Keratinocyte (primary cell): ENCODE measurements around the gene FBRSL1. TPM values are rescaled to one million over a fixed set of nuclear protein-coding genes. Genes with fewer than 3 reads are reported as not detected.

Experiments used
- DNase-seq: peaks from one replicate; pipeline ENCODE4 v3.0.0-alpha.2; 2011; ENCODE audit warnings: low read depth, missing footprints, low spot score
- FAIRE-seq: peaks from 2 replicates; lab custom pipeline; 2011; peaks lifted over from hg19 to GRCh38; lab: Jason Lieb, UNC
- H2AFZ ChIP-seq: 2 replicates; pipeline ENCODE4 v1.6.0; 2012; ENCODE audit warnings: low read length, control low read depth, inconsistent platforms; ENCODE audit not compliant: control insufficient read depth
- H3K27ac ChIP-seq: 2 replicates; pipeline ENCODE4 v1.5.1; 2011; ENCODE audit warnings: low read length; ENCODE audit not compliant: control insufficient read depth, insufficient read depth
- H3K27me3 ChIP-seq: 3 replicates; pipeline ENCODE4 v1.6.0; 2011; ENCODE audit warnings: low read length; ENCODE audit not compliant: control insufficient read depth, insufficient read depth; ENCODE audit errors: extremely low read depth
- H3K36me3 ChIP-seq, 2 experiments: 2 replicates in 1 of 2; 3 replicates in 1 of 2; pipeline ENCODE4 v1.5.1; 2011; ENCODE audit warnings: low read length in 2 of 2, mild to moderate bottlenecking in 1 of 2; ENCODE audit not compliant: control insufficient read depth in 2 of 2, insufficient read depth in 2 of 2; ENCODE audit errors: extremely low read depth in 1 of 2
- H3K4me1 ChIP-seq: 3 replicates; pipeline ENCODE4 v1.5.1; 2011; ENCODE audit warnings: low read length; ENCODE audit not compliant: control insufficient read depth, insufficient read depth; ENCODE audit errors: extremely low read depth
- H3K4me2 ChIP-seq: 3 replicates; pipeline ENCODE4 v1.6.0; 2011; ENCODE audit warnings: low read depth, low read length; ENCODE audit not compliant: control insufficient read depth, insufficient read depth; ENCODE audit errors: extremely low read depth
- H3K4me3 ChIP-seq, 3 experiments: fragments of 200-600 bp in 1 of 3; sonication (generic) in 1 of 3; 2 replicates in 2 of 3; 3 replicates in 1 of 3; pipeline ENCODE4 v1.5.1; 2011 to 2016; ENCODE audit warnings: low read length in 3 of 3, mild to moderate bottlenecking in 3 of 3, control low read depth in 2 of 3, inconsistent platforms in 1 of 3, low read depth in 1 of 3, mixed read lengths in 1 of 3, mixed run types in 1 of 3, moderate library complexity in 1 of 3; ENCODE audit not compliant: control insufficient read depth in 2 of 3, insufficient read depth in 2 of 3; ENCODE audit errors: extremely low read depth in 1 of 3
- H3K79me2 ChIP-seq: 2 replicates; pipeline ENCODE4 v1.6.0; 2012; ENCODE audit warnings: low read length; ENCODE audit not compliant: control insufficient read depth, insufficient read depth
- H3K9ac ChIP-seq: 3 replicates; pipeline ENCODE4 v1.6.0; 2011; ENCODE audit warnings: low read length; ENCODE audit not compliant: control insufficient read depth, insufficient read depth; ENCODE audit errors: extremely low read depth
- H3K9me1 ChIP-seq: 3 replicates; pipeline ENCODE4 v1.6.0; 2011; ENCODE audit warnings: low read length; ENCODE audit not compliant: control insufficient read depth, insufficient read depth; ENCODE audit errors: extremely low read depth
- H3K9me3 ChIP-seq: 2 replicates; pipeline ENCODE4 v1.5.1; 2012; ENCODE audit warnings: low read depth, low read length; ENCODE audit not compliant: control insufficient read depth
- H4K20me1 ChIP-seq: 3 replicates; pipeline ENCODE4 v1.6.0; 2011; ENCODE audit warnings: low read length; ENCODE audit not compliant: control insufficient read depth, insufficient read depth; ENCODE audit errors: extremely low read depth
- EZH2 ChIP-seq: IDR thresholded peaks from one replicate; pipeline ENCODE4 v1.6.1; 2012; ENCODE audit warnings: inconsistent platforms, mild to moderate bottlenecking, low read length, moderate library complexity
- dilution Hi-C: fragments of 300-500 bp; cut with MboI; formaldehyde crosslinking; loops from one replicate; pipeline ENCODE4 v1.7.0; 2020; ENCODE audit warnings: low sequenced_read_pairs; ENCODE audit not compliant: extremely low pct_ligation_motif_present
- polyA plus RNA-seq, 5 experiments: library from polyadenylated mRNA; depleted of rRNA in 3 of 5; stranded (reverse) in 3 of 5; stranded (forward) in 1 of 5; unstranded in 1 of 5; fragments of >200 nt; gene quantifications; 1 replicate in 1 of 5; 2 replicates in 3 of 5; 3 replicates in 1 of 5; pipeline versions ENCODE4 v1.2.1 to v1.2.3, GENCODE V29; 2011 to 2012; ENCODE audit warnings: missing spikeins in 2 of 5, low read depth in 1 of 5, low replicate concordance in 1 of 5
- TF ChIP-seq, protein P1 (sequence below), 3 experiments: IDR thresholded peaks in 1 of 3; conservative IDR thresholded peaks in 1 of 3; optimal IDR thresholded peaks in 1 of 3; 2 replicates in 2 of 3; 3 replicates in 1 of 3; pipeline versions ENCODE3 to v1.5.1; 2011; ENCODE audit warnings: low read length in 3 of 3, mild to moderate bottlenecking in 3 of 3, moderate library complexity in 2 of 3, control low read depth in 1 of 3, inconsistent platforms in 1 of 3; ENCODE audit not compliant: insufficient read depth in 2 of 3; ENCODE audit errors: extremely low read depth in 1 of 3

FBRSL1 gene
- polyA plus RNA-seq, 1 donor (not counting 4 experiments of a cell fraction or from before 2014, with no cell fraction given): 0.89 TPM

DNA sequence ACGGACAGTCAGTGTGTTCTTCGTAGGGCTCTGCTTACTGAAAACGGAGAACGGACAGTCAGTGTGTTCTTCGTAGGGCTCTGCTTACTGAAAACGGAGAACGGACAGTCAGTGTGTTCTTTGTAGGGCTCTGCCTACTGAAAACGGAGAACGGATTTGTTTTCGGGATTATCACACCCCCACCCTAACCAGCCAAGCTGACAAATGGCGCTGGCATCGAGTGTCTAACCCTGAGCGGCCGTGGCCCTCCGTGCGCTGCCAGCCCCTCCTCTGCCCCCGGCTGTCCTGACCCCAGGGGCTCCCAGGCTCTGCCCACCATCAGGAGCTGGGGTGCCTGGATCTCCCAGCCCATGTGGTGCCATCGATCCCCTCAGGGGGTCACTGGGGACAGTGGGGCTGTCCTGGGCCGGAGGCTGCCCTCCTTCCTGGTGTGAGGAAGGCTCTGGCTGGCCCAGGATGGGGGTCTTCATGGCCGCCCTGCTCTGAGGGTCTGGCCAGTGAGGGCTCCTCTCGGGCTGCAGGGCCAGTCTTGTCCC, 57.3 kb downstream of the FBRSL1 start:
- no peak for FAIRE-seq
- no peak for DNase-seq
- H3K4me2 ChIP-seq: no peak overlapping the region
- H2AFZ ChIP-seq: no peak overlapping the region
- no peaks in the 10 kb centered on the region for H3K9me1 ChIP-seq
- no peaks in the 10 kb centered on the region for H3K79me2 ChIP-seq
- dilution Hi-C loops: no loop called here
- peaks cover 0 to 2% of the 10 kb centered on the region in 2 experiments for H3K36me3 ChIP-seq
- H3K9ac ChIP-seq: no peak overlapping the region
- no peaks in the 10 kb centered on the region for H3K9me3 ChIP-seq
- H3K4me1 ChIP-seq: peaks cover 2% of the 10 kb centered on the region
- H4K20me1 ChIP-seq: peaks cover 3% of the 10 kb centered on the region
- no peaks in the 10 kb centered on the region for H3K27me3 ChIP-seq
- no peak overlapping the region for H3K4me3 ChIP-seq
- TF ChIP-seq, protein P1, sequence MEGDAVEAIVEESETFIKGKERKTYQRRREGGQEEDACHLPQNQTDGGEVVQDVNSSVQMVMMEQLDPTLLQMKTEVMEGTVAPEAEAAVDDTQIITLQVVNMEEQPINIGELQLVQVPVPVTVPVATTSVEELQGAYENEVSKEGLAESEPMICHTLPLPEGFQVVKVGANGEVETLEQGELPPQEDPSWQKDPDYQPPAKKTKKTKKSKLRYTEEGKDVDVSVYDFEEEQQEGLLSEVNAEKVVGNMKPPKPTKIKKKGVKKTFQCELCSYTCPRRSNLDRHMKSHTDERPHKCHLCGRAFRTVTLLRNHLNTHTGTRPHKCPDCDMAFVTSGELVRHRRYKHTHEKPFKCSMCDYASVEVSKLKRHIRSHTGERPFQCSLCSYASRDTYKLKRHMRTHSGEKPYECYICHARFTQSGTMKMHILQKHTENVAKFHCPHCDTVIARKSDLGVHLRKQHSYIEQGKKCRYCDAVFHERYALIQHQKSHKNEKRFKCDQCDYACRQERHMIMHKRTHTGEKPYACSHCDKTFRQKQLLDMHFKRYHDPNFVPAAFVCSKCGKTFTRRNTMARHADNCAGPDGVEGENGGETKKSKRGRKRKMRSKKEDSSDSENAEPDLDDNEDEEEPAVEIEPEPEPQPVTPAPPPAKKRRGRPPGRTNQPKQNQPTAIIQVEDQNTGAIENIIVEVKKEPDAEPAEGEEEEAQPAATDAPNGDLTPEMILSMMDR (optimal IDR thresholded peaks at IDR 0.05 in 1 of 3, IDR thresholded peaks at IDR 0.05 in 1 of 3, conservative IDR thresholded peaks at IDR 0.05 in 1 of 3; ENCODE audit: extremely low read depth in 1 of 3, insufficient read depth in 2 of 3, low read length in 3 of 3): no peak
- no peak for TF ChIP-seq EZH2
- H3K27ac ChIP-seq: no peak overlapping the region

DNA sequence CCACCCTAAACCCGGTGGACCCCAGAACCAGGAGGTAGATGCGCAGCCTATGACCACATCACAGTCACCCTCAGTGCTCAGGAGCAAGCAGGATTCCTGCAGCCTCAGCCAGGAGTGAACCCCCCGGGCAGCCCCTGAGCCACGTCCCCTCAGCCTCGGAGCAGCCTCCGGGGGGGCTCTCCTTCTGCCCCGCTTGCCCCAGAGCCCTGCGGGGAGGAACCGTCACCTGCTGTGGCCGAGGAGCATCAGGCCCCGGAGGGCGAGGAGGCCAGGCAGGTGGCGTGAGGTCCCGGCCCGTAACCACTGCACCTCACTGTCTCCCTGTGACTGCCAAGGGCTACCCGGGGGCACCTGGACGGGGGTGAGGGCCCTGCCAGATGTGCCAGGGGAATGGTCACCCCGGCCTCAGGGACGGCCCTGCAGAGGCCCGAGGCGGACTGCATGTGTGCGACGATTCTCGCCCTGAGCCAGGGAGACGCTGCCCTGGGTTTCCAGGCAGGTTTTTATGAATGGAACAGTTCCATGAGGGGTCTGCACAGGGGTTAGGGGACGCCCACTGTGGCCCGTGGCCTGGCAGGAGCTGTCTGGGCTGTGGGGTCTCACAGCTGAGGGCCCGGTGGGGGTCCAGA, 58.6 kb downstream of the FBRSL1 start:
- H3K4me2 ChIP-seq: no peak overlapping the region
- dilution Hi-C loops: no loop called here
- H3K79me2 ChIP-seq: no peaks in the 10 kb centered on the region
- H4K20me1 ChIP-seq: peaks cover 3% of the 10 kb centered on the region
- peaks cover 2% of the 10 kb centered on the region for H3K4me1 ChIP-seq
- H3K9me1 ChIP-seq: no peaks in the 10 kb centered on the region
- H3K27me3 ChIP-seq: no peaks in the 10 kb centered on the region
- FAIRE-seq (no peak), DNase-seq (no peak)
- peaks cover 0 to 2% of the 10 kb centered on the region in 2 experiments for H3K36me3 ChIP-seq
- TF ChIP-seq, protein P1 (optimal IDR thresholded peaks at IDR 0.05 in 1 of 3, IDR thresholded peaks at IDR 0.05 in 1 of 3, conservative IDR thresholded peaks at IDR 0.05 in 1 of 3; ENCODE audit: extremely low read depth in 1 of 3, insufficient read depth in 2 of 3, low read length in 3 of 3): no peak
- no peak for TF ChIP-seq EZH2
- no peak overlapping the region for H3K27ac ChIP-seq
- H3K4me3 ChIP-seq: no peak overlapping the region
- H3K9me3 ChIP-seq: no peaks in the 10 kb centered on the region
- no peak overlapping the region for H2AFZ ChIP-seq
- H3K9ac ChIP-seq: no peak overlapping the region
